Loucy (cell line): ENCODE results near the gene CAPN1.

Source experiments
- EZH2phosphoT487 ChIP-seq: fragments of 200-600 bp; IDR thresholded peaks from 2 replicates; pipeline ENCODE4 v1.6.1; 2018; ENCODE audit warnings: antibody characterized with exemption, mild to moderate bottlenecking, moderate library complexity, borderline replicate concordance
- TF ChIP-seq, protein P1 (sequence below): fragments of 200-600 bp; sonication (generic); conservative IDR thresholded peaks from 2 replicates; pipeline ENCODE4 v1.5.1; 2014; ENCODE audit warnings: mild to moderate bottlenecking, antibody characterized with exemption, low read length

DNA sequence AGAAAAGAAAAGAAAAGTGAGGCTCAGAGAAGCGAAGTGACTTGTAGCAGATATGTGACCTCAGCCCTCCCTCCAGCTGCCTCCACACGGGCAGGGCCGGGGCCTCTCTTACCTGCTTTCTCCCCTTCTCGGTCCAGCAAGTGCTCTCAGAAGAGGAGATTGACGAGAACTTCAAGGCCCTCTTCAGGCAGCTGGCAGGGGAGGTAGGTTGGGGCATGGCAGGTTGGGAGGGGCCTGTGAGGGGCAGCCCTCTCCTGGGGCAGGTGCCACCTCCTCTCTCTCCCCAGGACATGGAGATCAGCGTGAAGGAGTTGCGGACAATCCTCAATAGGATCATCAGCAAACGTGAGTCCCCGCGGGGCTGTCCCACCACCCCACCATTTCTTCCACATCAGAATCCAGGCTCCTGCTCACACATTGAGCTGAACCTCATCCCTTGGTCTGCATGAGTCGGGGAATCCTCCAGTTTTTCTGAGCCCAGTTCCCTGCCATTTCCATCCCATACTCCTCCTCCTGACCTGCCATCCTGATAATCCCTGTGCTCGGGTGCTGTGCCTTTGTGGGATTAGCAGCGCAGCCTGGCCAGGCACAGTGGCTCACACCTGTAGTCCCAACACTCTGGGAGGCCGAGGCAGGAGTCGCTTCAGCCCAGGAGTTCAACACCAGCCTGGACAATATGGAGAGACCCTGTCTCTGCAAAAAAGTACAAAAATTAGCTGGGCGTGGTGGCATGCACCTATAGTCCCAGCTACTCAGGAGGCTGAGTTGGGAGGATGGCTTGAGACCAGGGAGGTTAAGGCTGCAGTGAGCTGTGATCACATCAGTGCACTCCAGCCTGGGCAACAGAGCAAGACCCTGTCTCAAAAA lies 26.4 kb downstream of the CAPN1 start:
- no peak for TF ChIP-seq EZH2phosphoT487
- TF ChIP-seq, protein P1, sequence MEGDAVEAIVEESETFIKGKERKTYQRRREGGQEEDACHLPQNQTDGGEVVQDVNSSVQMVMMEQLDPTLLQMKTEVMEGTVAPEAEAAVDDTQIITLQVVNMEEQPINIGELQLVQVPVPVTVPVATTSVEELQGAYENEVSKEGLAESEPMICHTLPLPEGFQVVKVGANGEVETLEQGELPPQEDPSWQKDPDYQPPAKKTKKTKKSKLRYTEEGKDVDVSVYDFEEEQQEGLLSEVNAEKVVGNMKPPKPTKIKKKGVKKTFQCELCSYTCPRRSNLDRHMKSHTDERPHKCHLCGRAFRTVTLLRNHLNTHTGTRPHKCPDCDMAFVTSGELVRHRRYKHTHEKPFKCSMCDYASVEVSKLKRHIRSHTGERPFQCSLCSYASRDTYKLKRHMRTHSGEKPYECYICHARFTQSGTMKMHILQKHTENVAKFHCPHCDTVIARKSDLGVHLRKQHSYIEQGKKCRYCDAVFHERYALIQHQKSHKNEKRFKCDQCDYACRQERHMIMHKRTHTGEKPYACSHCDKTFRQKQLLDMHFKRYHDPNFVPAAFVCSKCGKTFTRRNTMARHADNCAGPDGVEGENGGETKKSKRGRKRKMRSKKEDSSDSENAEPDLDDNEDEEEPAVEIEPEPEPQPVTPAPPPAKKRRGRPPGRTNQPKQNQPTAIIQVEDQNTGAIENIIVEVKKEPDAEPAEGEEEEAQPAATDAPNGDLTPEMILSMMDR: no peak
